GM23338 (cell line): ENCODE data around the gene UMODL1.

Experiments
- CTCF ChIP-seq, 2 experiments: fragments of 200-600 bp in 1 of 2; sonication (generic) in 1 of 2; conservative IDR thresholded peaks; 2 replicates each; pipeline versions ENCODE4 v1.5.1 to v1.6.1; 2016 to 2017; ENCODE audit warnings: antibody characterized with exemption in 2 of 2, low read depth in 2 of 2, mild to moderate bottlenecking in 2 of 2, moderate library complexity in 1 of 2
- ETS1 ChIP-seq: IDR thresholded peaks from 2 replicates; pipeline ENCODE4 v1.6.1; 2016; ENCODE audit warnings: antibody characterized with exemption
- EZH2 ChIP-seq: fragments of 200-600 bp; sonication (generic); IDR thresholded peaks from one replicate; pipeline ENCODE4 v1.8.0; 2017; ENCODE audit warnings: antibody characterized with exemption, mild to moderate bottlenecking, low read depth; ENCODE audit not compliant: unreplicated experiment
- EZH2phosphoT487 ChIP-seq: fragments of 200-600 bp; sonication (generic); IDR thresholded peaks from one replicate; pipeline ENCODE4 v1.8.1; 2018; ENCODE audit warnings: antibody characterized with exemption; ENCODE audit not compliant: unreplicated experiment
- POLR2AphosphoS5 ChIP-seq: IDR thresholded peaks from 2 replicates; pipeline ENCODE4 v1.6.1; 2016; ENCODE audit warnings: antibody characterized with exemption, low read depth
- REST ChIP-seq: IDR thresholded peaks from one replicate; pipeline ENCODE4 v1.6.1; 2018; ENCODE audit warnings: antibody characterized with exemption; ENCODE audit not compliant: unreplicated experiment
- STAT1 ChIP-seq: IDR thresholded peaks from one replicate; pipeline ENCODE4 v1.6.1; 2016; ENCODE audit warnings: antibody characterized with exemption; ENCODE audit not compliant: unreplicated experiment

GRCh38 chr21:42144221-42144620 is 73.1 kb downstream of the UMODL1 start:
- TF ChIP-seq CTCF (conservative IDR thresholded peaks at IDR 0.05; ENCODE audit: low read depth in 2 of 2) (no peak), POLR2AphosphoS5 (no peak), EZH2 (no peak), REST (no peak), ETS1 (no peak), EZH2phosphoT487 (no peak), STAT1 (no peak)
